WTC11 (cell line): Measurements from ENCODE around the gene RARB. TPM values are rescaled to one million over a fixed set of nuclear protein-coding genes. Genes with fewer than 3 reads are reported as not detected.

ENCODE experiments used
- ATAC-seq: fragments of 200-7000 bp; cut with Tn5 transposase; 2 replicates; pipeline ENCODE4 v1.10.0; 2021; ENCODE audit warnings: mild to moderate bottlenecking, moderate library complexity
- CTCF ChIA-PET: fragments of 300-600 bp; sonication (Branson Sonifier 250); formaldehyde crosslinking; loops from one replicate; lab custom pipeline; 2021; ENCODE audit warnings: antibody characterized with exemption; lab: Charles Lee
- POLR2A ChIA-PET: fragments of 350-600 bp; sonication (Branson Sonifier 250); formaldehyde crosslinking; loops from one replicate; lab custom pipeline; 2021; ENCODE audit warnings: antibody characterized with exemption; lab: Charles Lee
- DNase-seq: peaks from one replicate; pipeline ENCODE4 v3.0.0; 2021; ENCODE audit warnings: low spot score
- H3K27ac Mint-ChIP-seq: 2 replicates; pipeline ENCODE4 v1.8.0; 2021; ENCODE audit warnings: mixed read lengths
- H3K27me3 Mint-ChIP-seq: 2 replicates; pipeline ENCODE4 v1.8.0; 2021; ENCODE audit warnings: low read depth, mild to moderate bottlenecking, moderate library complexity, mixed read lengths
- H3K36me3 Mint-ChIP-seq: 2 replicates; pipeline ENCODE4 v1.8.0; 2021; ENCODE audit warnings: mixed read lengths
- H3K4me1 Mint-ChIP-seq: 2 replicates; pipeline ENCODE4 v1.8.0; 2022; ENCODE audit warnings: mixed read lengths
- H3K4me3 Mint-ChIP-seq: 2 replicates; pipeline ENCODE4 v1.8.0; 2021; ENCODE audit warnings: mild to moderate bottlenecking, moderate library complexity, mixed read lengths
- H3K9me3 Mint-ChIP-seq: 2 replicates; pipeline ENCODE4 v1.8.0; 2021; ENCODE audit warnings: mixed read lengths
- EMX1 ChIP-seq: fragments of 250-450 bp; sonication (Bioruptor Pico); IDR thresholded peaks from 2 replicates; pipeline ENCODE4 v1.8.0; 2021; ENCODE audit warnings: mild to moderate bottlenecking
- ESRRA ChIP-seq: sonication (generic); formaldehyde crosslinking; IDR thresholded peaks from 2 replicates; pipeline ENCODE4 v1.8.1; 2022; ENCODE audit warnings: mild to moderate bottlenecking, missing genetic modification reagents, borderline replicate concordance
- GTF2I ChIP-seq: fragments of 250-450 bp; sonication (Bioruptor Pico); conservative IDR thresholded peaks from 2 replicates; pipeline ENCODE4 v1.4.0; 2021; ENCODE audit warnings: mild to moderate bottlenecking
- KAT7 ChIP-seq: sonication (generic); formaldehyde crosslinking; IDR thresholded peaks from 2 replicates; pipeline ENCODE4 v1.8.1; 2023; ENCODE audit warnings: missing genetic modification reagents, mild to moderate bottlenecking, borderline replicate concordance
- NR2C2 ChIP-seq: sonication (generic); formaldehyde crosslinking; IDR thresholded peaks from 2 replicates; pipeline ENCODE4 v1.8.0; 2022; ENCODE audit warnings: mild to moderate bottlenecking, missing genetic modification reagents
- NR3C1 ChIP-seq: sonication (generic); formaldehyde crosslinking; conservative IDR thresholded peaks from 2 replicates; pipeline ENCODE4 v1.8.1; 2023; ENCODE audit warnings: low read depth, mild to moderate bottlenecking, missing genetic modification reagents
- total RNA-seq: library from RNA; stranded (reverse); gene quantifications from 3 replicates; pipeline ENCODE4 v1.2.3, GENCODE V29; 2021
- TF ChIP-seq, protein P1 (sequence below): fragments of 250-450 bp; sonication (Bioruptor Pico); IDR thresholded peaks from 2 replicates; pipeline ENCODE4 v1.9.0; 2021; ENCODE audit warnings: mild to moderate bottlenecking
- TF ChIP-seq, protein P2 (sequence below): sonication (generic); formaldehyde crosslinking; IDR thresholded peaks from 2 replicates; pipeline ENCODE4 v1.8.0; 2023; ENCODE audit warnings: missing genetic modification reagents
- TF ChIP-seq, protein P3 (sequence below): sonication (generic); formaldehyde crosslinking; IDR thresholded peaks from 2 replicates; pipeline ENCODE4 v1.8.1; 2022; ENCODE audit warnings: mild to moderate bottlenecking, missing genetic modification reagents, moderate library complexity, borderline replicate concordance
- TF ChIP-seq, protein P4 (sequence below): sonication (generic); formaldehyde crosslinking; IDR thresholded peaks from 2 replicates; pipeline ENCODE4 v1.8.0; 2022; ENCODE audit warnings: mild to moderate bottlenecking, missing genetic modification reagents

Gene RARB
- total RNA-seq, 1 experiment from 2014 or later = not detected

DNA sequence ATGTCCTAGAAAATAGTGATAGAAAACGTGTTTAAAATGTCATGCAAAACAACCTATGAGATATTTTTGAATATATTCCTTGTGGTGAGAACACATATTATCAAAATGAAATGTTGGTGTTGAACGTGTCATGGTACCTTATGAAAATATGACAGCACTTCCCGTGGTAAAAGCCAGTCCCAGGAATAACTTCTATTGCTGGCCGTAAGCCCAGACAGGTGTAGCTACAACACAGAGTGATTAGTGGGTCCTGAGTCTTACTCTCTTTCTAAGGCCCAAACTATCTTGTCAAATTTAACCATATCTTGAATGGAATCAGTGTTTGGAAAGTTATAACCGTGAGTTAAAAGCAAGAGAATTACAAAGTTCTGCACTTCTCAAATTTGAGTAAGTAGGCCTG is 24.1 kb downstream of the RARB start:
- no peaks in the 10 kb centered on the region for H3K27me3 Mint-ChIP-seq
- no peak overlapping the region for H3K27ac Mint-ChIP-seq
- no peaks in the 10 kb centered on the region for H3K36me3 Mint-ChIP-seq
- H3K4me1 Mint-ChIP-seq = peaks cover 38% of the 10 kb centered on the region
- no peak for DNase-seq
- TF ChIP-seq, protein P1, sequence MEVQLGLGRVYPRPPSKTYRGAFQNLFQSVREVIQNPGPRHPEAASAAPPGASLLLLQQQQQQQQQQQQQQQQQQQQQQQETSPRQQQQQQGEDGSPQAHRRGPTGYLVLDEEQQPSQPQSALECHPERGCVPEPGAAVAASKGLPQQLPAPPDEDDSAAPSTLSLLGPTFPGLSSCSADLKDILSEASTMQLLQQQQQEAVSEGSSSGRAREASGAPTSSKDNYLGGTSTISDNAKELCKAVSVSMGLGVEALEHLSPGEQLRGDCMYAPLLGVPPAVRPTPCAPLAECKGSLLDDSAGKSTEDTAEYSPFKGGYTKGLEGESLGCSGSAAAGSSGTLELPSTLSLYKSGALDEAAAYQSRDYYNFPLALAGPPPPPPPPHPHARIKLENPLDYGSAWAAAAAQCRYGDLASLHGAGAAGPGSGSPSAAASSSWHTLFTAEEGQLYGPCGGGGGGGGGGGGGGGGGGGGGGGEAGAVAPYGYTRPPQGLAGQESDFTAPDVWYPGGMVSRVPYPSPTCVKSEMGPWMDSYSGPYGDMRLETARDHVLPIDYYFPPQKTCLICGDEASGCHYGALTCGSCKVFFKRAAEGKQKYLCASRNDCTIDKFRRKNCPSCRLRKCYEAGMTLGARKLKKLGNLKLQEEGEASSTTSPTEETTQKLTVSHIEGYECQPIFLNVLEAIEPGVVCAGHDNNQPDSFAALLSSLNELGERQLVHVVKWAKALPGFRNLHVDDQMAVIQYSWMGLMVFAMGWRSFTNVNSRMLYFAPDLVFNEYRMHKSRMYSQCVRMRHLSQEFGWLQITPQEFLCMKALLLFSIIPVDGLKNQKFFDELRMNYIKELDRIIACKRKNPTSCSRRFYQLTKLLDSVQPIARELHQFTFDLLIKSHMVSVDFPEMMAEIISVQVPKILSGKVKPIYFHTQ = no peak
- TF ChIP-seq, protein P2, sequence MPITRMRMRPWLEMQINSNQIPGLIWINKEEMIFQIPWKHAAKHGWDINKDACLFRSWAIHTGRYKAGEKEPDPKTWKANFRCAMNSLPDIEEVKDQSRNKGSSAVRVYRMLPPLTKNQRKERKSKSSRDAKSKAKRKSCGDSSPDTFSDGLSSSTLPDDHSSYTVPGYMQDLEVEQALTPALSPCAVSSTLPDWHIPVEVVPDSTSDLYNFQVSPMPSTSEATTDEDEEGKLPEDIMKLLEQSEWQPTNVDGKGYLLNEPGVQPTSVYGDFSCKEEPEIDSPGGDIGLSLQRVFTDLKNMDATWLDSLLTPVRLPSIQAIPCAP (CRISPR knock-in tag) = no peak
- no peak for TF ChIP-seq NR2C2 (CRISPR knock-in tag)
- TF ChIP-seq, protein P3, sequence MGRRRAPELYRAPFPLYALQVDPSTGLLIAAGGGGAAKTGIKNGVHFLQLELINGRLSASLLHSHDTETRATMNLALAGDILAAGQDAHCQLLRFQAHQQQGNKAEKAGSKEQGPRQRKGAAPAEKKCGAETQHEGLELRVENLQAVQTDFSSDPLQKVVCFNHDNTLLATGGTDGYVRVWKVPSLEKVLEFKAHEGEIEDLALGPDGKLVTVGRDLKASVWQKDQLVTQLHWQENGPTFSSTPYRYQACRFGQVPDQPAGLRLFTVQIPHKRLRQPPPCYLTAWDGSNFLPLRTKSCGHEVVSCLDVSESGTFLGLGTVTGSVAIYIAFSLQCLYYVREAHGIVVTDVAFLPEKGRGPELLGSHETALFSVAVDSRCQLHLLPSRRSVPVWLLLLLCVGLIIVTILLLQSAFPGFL (CRISPR knock-in tag) = no peak
- TF ChIP-seq ESRRA (CRISPR knock-in tag) = no peak
- TF ChIP-seq, all 79 proteins: peak for 0
- Mint-ChIP-seq H3K4me3 (no peak overlapping the region), H3K9me3 (no peaks in the 10 kb centered on the region)
- ChIA-PET POLR2A (no interaction called here), CTCF (no interaction called here)
- no peak for ATAC-seq

DNA sequence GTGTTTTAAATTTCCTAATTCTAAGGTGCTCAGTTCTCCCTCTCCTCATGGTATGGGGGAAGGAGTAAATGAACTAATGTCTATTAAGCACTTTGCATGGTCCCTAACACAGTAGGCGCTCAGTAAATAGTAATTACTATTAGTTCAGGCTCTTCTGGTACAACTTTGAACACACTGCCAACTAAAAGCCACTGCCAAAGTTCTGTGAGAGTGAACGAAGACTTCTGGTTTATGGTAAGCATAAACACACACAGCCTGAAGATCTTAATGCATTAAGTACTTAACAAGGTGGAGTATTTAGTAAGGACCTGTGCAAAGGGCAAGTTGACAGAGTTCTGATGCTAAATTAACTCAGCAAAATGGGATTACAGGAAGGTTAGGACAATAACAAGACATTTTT is 24.7 kb downstream of the RARB start:
- Mint-ChIP-seq H3K27me3 (no peaks in the 10 kb centered on the region), H3K4me1 (peaks cover 41% of the 10 kb centered on the region), H3K36me3 (no peaks in the 10 kb centered on the region), H3K9me3 (no peaks in the 10 kb centered on the region), H3K27ac (no peak overlapping the region), H3K4me3 (no peak overlapping the region)
- no peak for TF ChIP-seq NR3C1 (CRISPR knock-in tag)
- no peak for TF ChIP-seq GTF2I (CRISPR knock-in tag)
- TF ChIP-seq, protein P1 = no peak
- TF ChIP-seq, protein P4, sequence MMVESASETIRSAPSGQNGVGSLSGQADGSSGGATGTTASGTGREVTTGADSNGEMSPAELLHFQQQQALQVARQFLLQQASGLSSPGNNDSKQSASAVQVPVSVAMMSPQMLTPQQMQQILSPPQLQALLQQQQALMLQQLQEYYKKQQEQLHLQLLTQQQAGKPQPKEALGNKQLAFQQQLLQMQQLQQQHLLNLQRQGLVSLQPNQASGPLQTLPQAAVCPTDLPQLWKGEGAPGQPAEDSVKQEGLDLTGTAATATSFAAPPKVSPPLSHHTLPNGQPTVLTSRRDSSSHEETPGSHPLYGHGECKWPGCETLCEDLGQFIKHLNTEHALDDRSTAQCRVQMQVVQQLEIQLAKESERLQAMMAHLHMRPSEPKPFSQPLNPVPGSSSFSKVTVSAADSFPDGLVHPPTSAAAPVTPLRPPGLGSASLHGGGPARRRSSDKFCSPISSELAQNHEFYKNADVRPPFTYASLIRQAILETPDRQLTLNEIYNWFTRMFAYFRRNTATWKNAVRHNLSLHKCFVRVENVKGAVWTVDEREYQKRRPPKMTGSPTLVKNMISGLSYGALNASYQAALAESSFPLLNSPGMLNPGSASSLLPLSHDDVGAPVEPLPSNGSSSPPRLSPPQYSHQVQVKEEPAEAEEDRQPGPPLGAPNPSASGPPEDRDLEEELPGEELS (CRISPR knock-in tag) = no peak
- ChIA-PET POLR2A (no interaction called here), CTCF (no interaction called here)
- DNase-seq = no peak
- ATAC-seq = no peak

DNA sequence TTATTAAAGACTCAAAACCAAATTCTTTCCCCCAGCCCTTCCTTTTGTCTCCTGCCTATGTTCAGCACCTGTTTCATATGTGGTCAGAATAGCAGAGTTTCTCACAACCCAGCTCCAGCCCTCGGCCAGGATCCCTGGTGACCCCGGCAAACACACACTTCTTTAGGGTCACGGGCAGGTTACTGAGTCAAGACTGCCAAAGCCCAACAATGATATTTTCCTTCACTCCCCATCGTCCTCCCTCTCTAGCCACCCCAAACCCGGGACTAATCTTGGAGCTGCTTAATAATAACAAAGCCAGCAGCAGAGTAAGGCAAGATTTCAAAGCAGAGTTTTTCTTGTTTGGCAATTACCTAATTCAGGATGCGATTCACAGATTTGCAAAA is 25.5 kb downstream of the RARB start:
- ChIA-PET CTCF (interaction anchor here (1.5 kb wide), 1 partner anchor 420 kb away, joined by 6 read pairs; no protein-coding TSS in a partner anchor), POLR2A (no interaction called here)
- TF ChIP-seq KAT7 (CRISPR knock-in tag) = no peak
- no peak for TF ChIP-seq EMX1 (CRISPR knock-in tag)
- DNase-seq (no peak), ATAC-seq (no peak)
- peak overlapping the region; percentile 51; the same call in 1 of the 2 replicates for H3K27ac Mint-ChIP-seq
- H3K36me3 Mint-ChIP-seq = no peaks in the 10 kb centered on the region
- H3K27me3 Mint-ChIP-seq = no peaks in the 10 kb centered on the region
- H3K9me3 Mint-ChIP-seq = no peaks in the 10 kb centered on the region
- peaks cover 41% of the 10 kb centered on the region for H3K4me1 Mint-ChIP-seq
- no peak overlapping the region for H3K4me3 Mint-ChIP-seq
